GM12872 (cell line): Measurements from ENCODE around the gene CCDC146.

ENCODE experiments used
- CTCF ChIP-seq: IDR thresholded peaks from 3 replicates; pipeline ENCODE4 v1.5.1; 2011; ENCODE audit warnings: low read depth, mild to moderate bottlenecking, low read length, moderate library complexity; ENCODE audit not compliant: insufficient read depth

Gene CCDC146

GRCh38 chr7:77328669-77329068 is 206.3 kb downstream of the CCDC146 start:
- no peak for TF ChIP-seq CTCF

DNA sequence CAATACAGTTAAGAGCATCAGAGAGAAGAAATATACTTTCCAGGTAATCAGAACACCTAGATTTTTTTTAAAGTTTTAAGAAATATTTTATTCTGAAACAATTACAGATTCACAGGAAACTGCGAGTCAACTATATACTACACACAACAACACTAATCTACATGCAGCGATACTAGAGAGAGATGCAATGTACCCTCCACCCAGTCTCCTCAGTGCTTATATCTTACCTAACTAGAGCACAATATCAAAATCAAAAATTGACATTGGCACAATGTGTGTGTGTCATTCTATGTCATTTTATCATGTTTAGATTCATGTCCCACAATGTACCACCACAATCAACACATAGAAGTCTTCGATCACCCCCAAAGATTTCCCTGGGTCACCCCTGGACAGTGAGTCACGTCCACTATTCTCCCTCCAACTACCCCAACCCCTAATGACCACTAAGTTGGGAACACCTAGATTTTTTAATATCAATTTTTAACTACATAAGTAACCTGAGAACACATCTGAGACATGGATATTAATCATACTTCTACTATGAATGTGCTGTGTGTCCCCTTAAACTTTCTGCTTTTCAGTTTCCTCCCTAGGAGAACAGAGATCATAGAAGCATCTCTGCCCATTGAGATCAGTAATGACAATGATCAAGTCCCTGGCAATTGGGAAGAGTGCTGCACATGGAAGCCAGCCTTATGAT is 207.2 kb downstream of the CCDC146 start:
- no peak for TF ChIP-seq CTCF

DNA sequence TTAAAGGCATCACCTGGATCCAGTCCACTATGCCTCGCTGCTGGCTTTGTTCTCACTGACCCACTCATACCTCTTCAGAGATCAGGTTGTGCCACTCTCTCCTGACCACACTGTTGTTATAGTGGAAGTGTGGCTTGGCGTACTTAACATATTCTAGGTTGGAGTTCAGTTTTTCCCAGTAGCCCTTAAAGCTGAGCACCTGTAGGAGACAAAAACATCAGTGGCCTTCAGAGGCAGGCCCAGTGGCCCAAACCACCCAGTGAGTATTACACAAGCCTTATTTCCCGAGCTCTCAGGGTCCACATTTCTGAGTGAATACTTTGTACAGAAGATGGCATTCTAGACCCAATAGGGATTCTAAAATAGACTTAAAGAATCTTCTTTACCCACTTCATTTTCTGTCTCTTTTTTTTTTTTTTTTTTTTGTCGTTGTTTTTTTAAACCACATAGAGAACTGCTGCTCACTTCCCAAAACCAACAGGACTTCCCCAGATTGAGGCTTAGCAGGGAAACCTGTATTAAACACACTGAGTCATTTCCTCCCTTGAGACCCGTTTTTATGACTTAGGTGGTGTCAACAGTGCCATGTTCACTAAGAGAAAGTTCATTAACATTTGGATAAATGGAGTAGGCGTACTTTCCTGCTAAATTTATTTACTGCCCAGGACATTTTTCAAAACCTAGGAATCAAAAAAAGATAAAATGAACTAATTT is 207.9 kb downstream of the CCDC146 start:
- TF ChIP-seq CTCF, result no peak

- TF ChIP-seq CTCF, result peak; percentile 65
Observed at GRCh38 chr7:77331938-77332695, 209.7 kb downstream of the CCDC146 start.

GRCh38 chr7:77335581-77335980 is 213.2 kb downstream of the CCDC146 start:
- TF ChIP-seq CTCF, result no peak

DNA sequence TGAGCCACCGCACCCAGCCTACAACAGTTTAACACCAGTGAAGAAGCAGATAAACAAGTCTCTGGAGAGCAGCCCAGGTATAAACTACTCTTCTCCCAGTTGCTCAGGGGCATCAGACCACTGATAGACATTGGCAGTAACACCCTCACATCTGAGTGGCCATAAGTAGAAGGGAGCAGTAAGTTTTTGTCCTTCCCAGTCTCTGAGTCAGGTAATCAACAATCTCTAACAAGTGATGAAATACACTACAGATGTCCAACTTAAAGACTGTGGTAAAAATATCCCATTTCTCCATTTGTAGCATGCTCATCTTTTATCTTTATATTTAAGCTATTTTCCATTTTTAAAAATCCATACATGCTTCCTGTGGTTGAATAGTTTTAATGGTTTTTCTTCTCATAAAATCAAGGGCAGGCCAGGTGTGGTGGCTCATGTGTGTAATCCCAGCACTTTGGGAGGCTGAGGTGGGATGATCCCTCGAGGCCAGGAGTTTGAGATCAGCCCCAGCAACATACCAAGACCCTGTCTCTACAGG is 215.1 kb downstream of the CCDC146 start:
- TF ChIP-seq CTCF, result no peak

- no peak for TF ChIP-seq CTCF
Observed at GRCh38 chr7:77338260-77338659, 215.8 kb downstream of the CCDC146 start.
